H1 (cell line): ENCODE measurements around the gene SVIP. TPM values are rescaled to one million over a fixed set of nuclear protein-coding genes. Genes with fewer than 3 reads are reported as not detected.

Source experiments
- CTCF ChIA-PET: fragments of 300-600 bp; sonication (Branson Sonifier 250); formaldehyde crosslinking; loops from one replicate; lab custom pipeline; 2021; ENCODE audit not compliant: partially characterized antibody; lab: Charles Lee
- POLR2A ChIA-PET: fragments of 300-600 bp; sonication (Branson Sonifier 250); formaldehyde crosslinking; loops from one replicate; lab custom pipeline; 2021; ENCODE audit warnings: inconsistent platforms; ENCODE audit not compliant: partially characterized antibody; lab: Charles Lee
- DNase-seq, 2 experiments: peaks; one replicate each; pipeline versions ENCODE4 v3.0.0 to v3.0.0-alpha.2; 2010 to 2022; ENCODE audit warnings: low spot score in 2 of 2, low read depth in 1 of 2, mixed read lengths in 1 of 2
- FAIRE-seq: peaks from 2 replicates; lab custom pipeline; 2011; peaks lifted over from hg19 to GRCh38; lab: Jason Lieb, UNC
- H2AFZ ChIP-seq: 2 replicates; pipeline ENCODE4 v1.8.1; 2012; ENCODE audit warnings: low read length, inconsistent platforms
- H2AK5ac ChIP-seq: 2 replicates; pipeline ENCODE4 v1.6.1; 2013; ENCODE audit warnings: low read depth, low read length
- H2BK120ac ChIP-seq: replicated peaks from 2 replicates; pipeline ENCODE3; 2013; ENCODE audit warnings: low read depth, low read length, inconsistent platforms
- H2BK12ac ChIP-seq: 2 replicates; pipeline ENCODE4 v1.6.1; 2013; ENCODE audit warnings: low read depth, low read length
- H2BK15ac ChIP-seq: 2 replicates; pipeline ENCODE4 v1.6.1; 2013; ENCODE audit warnings: low read length
- H2BK20ac ChIP-seq: 2 replicates; pipeline ENCODE4 v1.6.1; 2013; ENCODE audit warnings: low read length
- H2BK5ac ChIP-seq: 2 replicates; pipeline ENCODE4 v1.6.1; 2013; ENCODE audit warnings: low read depth, low read length
- H3K14ac ChIP-seq: 2 replicates; pipeline ENCODE4 v1.6.1; 2013; ENCODE audit warnings: inconsistent platforms; ENCODE audit not compliant: insufficient read length
- H3K18ac ChIP-seq: 2 replicates; pipeline ENCODE4 v1.6.1; 2013; ENCODE audit warnings: low read length; ENCODE audit errors: extremely low read depth
- H3K23ac ChIP-seq: 2 replicates; pipeline ENCODE4 v1.6.1; 2013; ENCODE audit warnings: inconsistent platforms; ENCODE audit not compliant: insufficient read length
- H3K23me2 ChIP-seq: 2 replicates; pipeline ENCODE4 v1.6.1; 2013; ENCODE audit warnings: low read depth, low read length
- H3K27ac ChIP-seq: 2 replicates; pipeline ENCODE4 v1.6.1; 2011; ENCODE audit warnings: low read depth, low read length, inconsistent platforms
- H3K27me3 ChIP-seq, 4 experiments: replicated peaks in 1 of 4; 1 replicate in 1 of 4; 2 replicates in 3 of 4; pipeline versions ENCODE4 v1.6.1 to v1.8.1; 2011 to 2013; ENCODE audit warnings: low read length in 3 of 4, mild to moderate bottlenecking in 3 of 4, inconsistent platforms in 2 of 4, mixed read lengths in 2 of 4, moderate library complexity in 1 of 4; ENCODE audit not compliant: control insufficient read depth in 3 of 4, insufficient read depth in 3 of 4; ENCODE audit errors: extremely low read depth in 1 of 4
- H3K36me3 ChIP-seq, 4 experiments: 2 replicates each; pipeline versions ENCODE4 v1.6.1 to v1.8.1; 2011 to 2013; ENCODE audit warnings: mild to moderate bottlenecking in 4 of 4, low read length in 3 of 4, moderate library complexity in 2 of 4, control low read depth in 1 of 4, inconsistent platforms in 1 of 4; ENCODE audit not compliant: insufficient read depth in 4 of 4, control insufficient read depth in 2 of 4
- H3K4ac ChIP-seq: replicated peaks from 2 replicates; pipeline ENCODE3; 2013; ENCODE audit warnings: low read length, low read depth, mixed read lengths, inconsistent platforms; ENCODE audit not compliant: insufficient read length
- H3K4me1 ChIP-seq, 4 experiments: replicated peaks in 1 of 4; 1 replicate in 1 of 4; 2 replicates in 3 of 4; pipeline versions ENCODE4 v1.6.1 to v1.8.1; 2011 to 2013; ENCODE audit warnings: low read length in 3 of 4, inconsistent platforms in 2 of 4, mixed read lengths in 1 of 4; ENCODE audit not compliant: insufficient read depth in 4 of 4, control insufficient read depth in 3 of 4
- H3K4me2 ChIP-seq, 2 experiments: 2 replicates each; pipeline versions ENCODE4 v1.6.1 to v1.8.1; 2011 to 2013; ENCODE audit warnings: low read depth in 2 of 2, low read length in 2 of 2, control low read depth in 1 of 2, inconsistent platforms in 1 of 2, mild to moderate bottlenecking in 1 of 2; ENCODE audit not compliant: insufficient read depth in 1 of 2
- H3K4me3 ChIP-seq, 4 experiments: fragments of 200-600, 300-600 bp in 1 of 4; sonication (generic), shearing (Covaris generic), sonication (Bioruptor Twin) in 1 of 4; 2 replicates each; pipeline versions ENCODE4 v1.5.1 to v1.8.1; 2011 to 2016; ENCODE audit warnings: low read length in 4 of 4, low read depth in 3 of 4, control low read depth in 2 of 4, inconsistent platforms in 2 of 4, mild to moderate bottlenecking in 2 of 4, mixed read lengths in 1 of 4, moderate library complexity in 1 of 4; ENCODE audit not compliant: insufficient read depth in 2 of 4; ENCODE audit errors: extremely low read depth in 1 of 4
- H3K56ac ChIP-seq: replicated peaks from 2 replicates; pipeline ENCODE3; 2013; ENCODE audit warnings: low read depth, mild to moderate bottlenecking, mixed read lengths, low read length, inconsistent platforms; ENCODE audit not compliant: insufficient read length
- H3K79me1 ChIP-seq: 2 replicates; pipeline ENCODE4 v1.6.1; 2013; ENCODE audit warnings: low read depth, low read length, control low read depth
- H3K79me2 ChIP-seq, 2 experiments: 2 replicates each; pipeline versions ENCODE4 v1.6.1 to v1.8.1; 2012 to 2013; ENCODE audit warnings: low read length in 2 of 2, mild to moderate bottlenecking in 2 of 2, inconsistent platforms in 1 of 2; ENCODE audit not compliant: insufficient read depth in 2 of 2, control insufficient read depth in 1 of 2
- H3K9ac ChIP-seq, 4 experiments: replicated peaks in 1 of 4; 1 replicate in 1 of 4; 2 replicates in 3 of 4; pipeline versions ENCODE4 v1.6.1 to v1.8.1; 2011 to 2013; ENCODE audit warnings: low read depth in 3 of 4, low read length in 3 of 4, control low read depth in 2 of 4, mild to moderate bottlenecking in 2 of 4, moderate library complexity in 2 of 4, inconsistent platforms in 1 of 4; ENCODE audit errors: extremely low read depth in 1 of 4
- H3K9me3 ChIP-seq, 2 experiments: 2 replicates each; pipeline versions ENCODE4 v1.6.1 to v1.8.1; 2012 to 2013; ENCODE audit warnings: mild to moderate bottlenecking in 2 of 2, moderate library complexity in 2 of 2, control low read depth in 1 of 2, inconsistent platforms in 1 of 2, low read depth in 1 of 2, low read length in 1 of 2, mixed read lengths in 1 of 2; ENCODE audit not compliant: insufficient read depth in 2 of 2
- H4K20me1 ChIP-seq, 2 experiments: replicated peaks in 1 of 2; 2 replicates each; pipeline versions ENCODE3 to v1.8.1; 2011 to 2013; ENCODE audit warnings: inconsistent platforms in 2 of 2, low read length in 2 of 2, mild to moderate bottlenecking in 1 of 2; ENCODE audit not compliant: insufficient read depth in 2 of 2, control insufficient read depth in 1 of 2
- H4K5ac ChIP-seq: 2 replicates; pipeline ENCODE4 v1.6.1; 2013; ENCODE audit warnings: low read length, low read depth, mixed read lengths, inconsistent platforms; ENCODE audit not compliant: insufficient read length
- H4K8ac ChIP-seq: 2 replicates; pipeline ENCODE4 v1.8.0; 2013; ENCODE audit warnings: mild to moderate bottlenecking, moderate library complexity, low read length, inconsistent platforms; ENCODE audit not compliant: insufficient read depth; ENCODE audit errors: extremely low read depth
- H4K91ac ChIP-seq: replicated peaks from 2 replicates; pipeline ENCODE3; 2013; ENCODE audit warnings: low read length, mixed read lengths, inconsistent platforms; ENCODE audit not compliant: insufficient read length
- CREB1 ChIP-seq: IDR thresholded peaks from 2 replicates; pipeline ENCODE4 v1.6.1; 2012; ENCODE audit warnings: inconsistent platforms
- CTBP2 ChIP-seq: IDR thresholded peaks from 2 replicates; pipeline ENCODE4 v1.7.0; 2011; ENCODE audit warnings: borderline replicate concordance, mild to moderate bottlenecking, moderate library complexity, mixed read lengths, low read length; ENCODE audit not compliant: insufficient read depth, insufficient read length
- CTCF ChIP-seq, 3 experiments: IDR thresholded peaks; 1 replicate in 2 of 3; 2 replicates in 1 of 3; pipeline versions ENCODE4 v1.5.1 to v1.6.1; 2011; ENCODE audit warnings: low read length in 3 of 3, mild to moderate bottlenecking in 3 of 3, inconsistent platforms in 2 of 3, low read depth in 1 of 3, moderate library complexity in 1 of 3; ENCODE audit not compliant: insufficient read depth in 1 of 3; ENCODE audit errors: control extremely low read depth in 1 of 3
- GTF2F1 ChIP-seq: IDR thresholded peaks from 2 replicates; pipeline ENCODE4 v1.6.1; 2012; ENCODE audit warnings: low read depth, low read length, improper control_type of control experiment, borderline replicate concordance
- KDM5A ChIP-seq: fragments of 200-600 bp; IDR thresholded peaks from 2 replicates; pipeline ENCODE4 v1.7.1; 2012; ENCODE audit warnings: mild to moderate bottlenecking, low read length, inconsistent platforms, mixed read lengths
- SIX5 ChIP-seq: IDR thresholded peaks from 2 replicates; pipeline ENCODE4 v1.6.1; 2011; ENCODE audit warnings: mild to moderate bottlenecking, low read depth, low read length
- ZNF274 ChIP-seq: IDR thresholded peaks from 2 replicates; pipeline ENCODE4 v1.7.0; 2012; ENCODE audit warnings: low read length, borderline replicate concordance; ENCODE audit errors: extremely low read depth
- WGBS, 2 experiments: shearing (Covaris generic) in 1 of 2; methylation state at CpG; one replicate each; pipeline versions ENCODE4 v1.1.6 to v1.1.7; 2013 to 2015; ENCODE audit warnings: low lambda C conversion rate in 2 of 2, mixed read lengths in 2 of 2, inconsistent platforms in 1 of 2, low coverage in 1 of 2, missing lambda C conversion rate in 1 of 2; ENCODE audit not compliant: insufficient replicate concordance in 2 of 2, insufficient coverage in 1 of 2, insufficient read length in 1 of 2; ENCODE audit errors: extremely low coverage in 1 of 2, missing lambda C conversion rate in 1 of 2; 5-methylcytosine and 5-hydroxymethylcytosine counted together
- polyA plus RNA-seq, 7 experiments: library from polyadenylated mRNA; depleted of rRNA in 3 of 7; stranded (reverse) in 5 of 7; unstranded in 2 of 7; fragments of >200 nt in 5 of 7; fragments of 200-250 nt in 2 of 7; gene quantifications; 1 replicate in 5 of 7; 2 replicates in 1 of 7; 4 replicates in 1 of 7; pipeline versions ENCODE4 v1.2.1 to v1.2.3, GENCODE V29; 2011 to 2013; ENCODE audit warnings: missing spikeins in 2 of 7, mixed read lengths in 2 of 7
- total RNA-seq: library from RNA; stranded (reverse); fragmentation: NEBNext Ultra II Directional; extraction: Animal tissue kit (Norgen Biotek cat#: 25700); gene quantifications from 2 replicates; pipeline ENCODE4 v1.2.1, GENCODE V29; 2021

SVIP gene
- total and polyA plus RNA-seq, 2 of the 8 experiments (the other 6 are each of a cell fraction or from before 2014, with no cell fraction given): 1.2 to 11.4 TPM

DNA sequence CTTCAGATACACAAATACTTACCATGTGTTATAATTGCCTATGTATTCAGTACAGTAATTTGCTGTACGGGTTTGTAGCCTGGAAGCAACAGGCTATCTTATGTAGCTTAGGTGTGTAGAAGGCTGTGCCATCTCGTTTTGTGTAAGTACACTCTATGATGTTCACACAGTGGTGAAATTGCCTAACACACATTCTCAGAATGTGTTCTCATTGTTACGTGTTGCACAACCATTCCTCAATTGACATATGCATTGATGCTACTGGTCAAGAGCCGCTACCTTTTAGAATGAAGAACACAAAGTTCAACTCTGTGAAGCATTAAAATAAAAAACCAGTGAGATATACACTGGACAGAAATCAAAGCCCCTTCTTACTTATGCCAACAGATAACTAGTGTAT lies 26.7 kb downstream of the SVIP start:
- H3K79me2 ChIP-seq: no peaks in the 10 kb centered on the region
- H2BK15ac ChIP-seq: no peak overlapping the region
- WGBS, 2 experiments: 96% methylated on average over 4 of the region's 4 CpGs; no CpG with 5 or more reads in 1 of the 2 experiments
- H2BK20ac ChIP-seq: no peak overlapping the region
- no peak overlapping the region for H3K4me2 ChIP-seq
- ChIA-PET CTCF (interaction anchor here (3.1 kb wide), 1 partner anchor 15 kb away, joined by 13 read pairs; no protein-coding TSS in a partner anchor), POLR2A (no interaction called here)
- DNase-seq (no peak), FAIRE-seq (no peak)
- H3K14ac ChIP-seq: no peak overlapping the region
- H3K9ac ChIP-seq: no peak overlapping the region
- no peak overlapping the region for H2AK5ac ChIP-seq
- TF ChIP-seq ZNF274 (no peak), CTCF (IDR thresholded peaks at IDR 0.05; ENCODE audit: control extremely low read depth in 1 of 3, insufficient read depth in 1 of 3, low read depth in 1 of 3, low read length in 3 of 3) (no peak), KDM5A (no peak), GTF2F1 (no peak), CREB1 (no peak), CTBP2 (no peak), SIX5 (no peak)
- no peak overlapping the region for H3K4ac ChIP-seq
- H2BK5ac ChIP-seq: no peak overlapping the region
- no peaks in the 10 kb centered on the region for H3K9me3 ChIP-seq
- no peak overlapping the region for H3K23ac ChIP-seq
- no peak overlapping the region for H2BK12ac ChIP-seq
- no peak overlapping the region for H3K18ac ChIP-seq
- no peak overlapping the region for H4K8ac ChIP-seq
- H2BK120ac ChIP-seq: no peak overlapping the region
- no peaks in the 10 kb centered on the region for H4K20me1 ChIP-seq
- H3K4me1 ChIP-seq: no peaks in the 10 kb centered on the region
- H3K23me2 ChIP-seq: no peaks in the 10 kb centered on the region; the same call in 1 of the 2 replicates
- no peak overlapping the region for H3K4me3 ChIP-seq
- no peaks in the 10 kb centered on the region for H3K36me3 ChIP-seq
- no peak overlapping the region for H4K5ac ChIP-seq
- H4K91ac ChIP-seq: no peak overlapping the region
- H3K56ac ChIP-seq: no peak overlapping the region
- no peaks in the 10 kb centered on the region for H3K27me3 ChIP-seq
- H2AFZ ChIP-seq: no peak overlapping the region
- no peaks in the 10 kb centered on the region for H3K79me1 ChIP-seq
- H3K27ac ChIP-seq: no peak overlapping the region
